ENCODE data around the gene CAMTA1. TPM values are rescaled to one million over a fixed set of nuclear protein-coding genes. Genes with fewer than 3 reads are reported as not detected.

The CAMTA1 gene
- total RNA-seq, 1 donor from 2014 or later, result 99.0 TPM

DNA sequence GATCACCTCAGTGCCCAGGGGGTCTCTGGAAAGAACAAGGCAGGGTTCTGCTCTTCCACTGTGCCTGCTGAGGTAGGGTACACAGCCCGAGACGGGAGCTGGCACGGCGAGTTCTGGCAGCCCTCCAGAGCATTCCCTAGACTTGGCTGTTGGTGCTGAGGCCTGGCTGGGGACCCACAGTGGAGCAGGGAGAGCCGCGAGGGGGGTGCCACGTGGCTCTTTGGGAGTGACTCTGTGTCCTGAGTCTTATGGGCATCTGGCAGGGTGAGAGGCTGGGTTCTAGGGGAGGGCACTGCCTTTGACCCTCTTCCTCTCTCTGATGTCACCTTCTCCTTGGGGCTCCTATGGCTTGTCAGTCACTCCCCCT, 336.4 kb downstream of the CAMTA1 start:
- peaks cover 10% of the 10 kb centered on the region for H3K27me3 Mint-ChIP-seq
- no peaks in the 10 kb centered on the region for H3K9me3 Mint-ChIP-seq (ENCODE audit: low read depth)
- no peak overlapping the region for H3K4me3 Mint-ChIP-seq (ENCODE audit: low read depth)
- no peaks in the 10 kb centered on the region for H3K36me3 Mint-ChIP-seq (ENCODE audit: insufficient read depth)
- H3K27ac Mint-ChIP-seq, result no peak overlapping the region
- TF ChIP-seq, protein P1, sequence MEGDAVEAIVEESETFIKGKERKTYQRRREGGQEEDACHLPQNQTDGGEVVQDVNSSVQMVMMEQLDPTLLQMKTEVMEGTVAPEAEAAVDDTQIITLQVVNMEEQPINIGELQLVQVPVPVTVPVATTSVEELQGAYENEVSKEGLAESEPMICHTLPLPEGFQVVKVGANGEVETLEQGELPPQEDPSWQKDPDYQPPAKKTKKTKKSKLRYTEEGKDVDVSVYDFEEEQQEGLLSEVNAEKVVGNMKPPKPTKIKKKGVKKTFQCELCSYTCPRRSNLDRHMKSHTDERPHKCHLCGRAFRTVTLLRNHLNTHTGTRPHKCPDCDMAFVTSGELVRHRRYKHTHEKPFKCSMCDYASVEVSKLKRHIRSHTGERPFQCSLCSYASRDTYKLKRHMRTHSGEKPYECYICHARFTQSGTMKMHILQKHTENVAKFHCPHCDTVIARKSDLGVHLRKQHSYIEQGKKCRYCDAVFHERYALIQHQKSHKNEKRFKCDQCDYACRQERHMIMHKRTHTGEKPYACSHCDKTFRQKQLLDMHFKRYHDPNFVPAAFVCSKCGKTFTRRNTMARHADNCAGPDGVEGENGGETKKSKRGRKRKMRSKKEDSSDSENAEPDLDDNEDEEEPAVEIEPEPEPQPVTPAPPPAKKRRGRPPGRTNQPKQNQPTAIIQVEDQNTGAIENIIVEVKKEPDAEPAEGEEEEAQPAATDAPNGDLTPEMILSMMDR (IDR thresholded peaks at IDR 0.05; ENCODE audit: unreplicated experiment), result no peak
- DNase-seq (ENCODE audit: low spot score, unreplicated experiment), result no peak
- H3K4me1 Mint-ChIP-seq (ENCODE audit: low read depth), result no peaks in the 10 kb centered on the region

DNA sequence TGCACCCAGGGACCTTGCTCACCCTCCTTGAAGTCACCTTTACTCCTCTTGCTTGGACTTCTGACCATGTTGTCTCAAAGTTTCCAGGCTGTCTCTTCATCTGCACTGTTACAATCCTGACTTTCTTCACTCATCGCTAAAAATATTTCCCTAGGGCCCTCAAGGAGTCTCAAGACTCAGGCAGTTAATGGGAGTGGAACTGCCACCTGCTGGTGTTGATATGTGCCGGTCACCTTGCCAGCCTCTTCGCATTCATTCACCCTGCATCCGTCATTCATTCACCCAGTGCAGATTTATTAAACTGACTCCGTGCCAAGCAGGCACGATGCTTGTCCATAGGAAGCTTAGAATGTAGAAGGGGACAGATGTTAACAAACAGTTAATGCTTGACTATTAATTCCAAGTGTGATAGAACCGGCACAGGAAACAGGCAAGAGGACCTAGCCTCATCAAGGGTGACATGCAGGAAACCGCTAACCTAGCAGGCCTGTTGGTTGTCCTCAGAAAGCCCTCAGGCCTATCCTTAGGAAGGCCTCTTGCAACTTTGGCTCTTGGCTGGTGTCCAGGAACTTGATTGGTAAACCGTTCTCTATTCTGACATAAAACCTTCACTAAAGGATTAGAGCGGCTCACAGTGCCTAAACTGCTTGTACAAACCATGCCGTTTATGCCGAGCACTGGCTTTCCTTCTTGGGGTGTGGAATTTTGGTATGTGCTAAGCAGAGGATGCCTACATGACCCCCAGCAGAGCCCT, 342.2 kb downstream of the CAMTA1 start:
- no peak overlapping the region for H3K27ac Mint-ChIP-seq
- no peaks in the 10 kb centered on the region for H3K36me3 Mint-ChIP-seq (ENCODE audit: insufficient read depth)
- TF ChIP-seq, protein P1 (IDR thresholded peaks at IDR 0.05; ENCODE audit: unreplicated experiment), result no peak
- H3K27me3 Mint-ChIP-seq, result peaks cover 8% of the 10 kb centered on the region
- H3K9me3 Mint-ChIP-seq (ENCODE audit: low read depth), result no peaks in the 10 kb centered on the region
- H3K4me1 Mint-ChIP-seq (ENCODE audit: low read depth), result no peaks in the 10 kb centered on the region
- no peak overlapping the region for H3K4me3 Mint-ChIP-seq (ENCODE audit: low read depth)
- no peak for DNase-seq (ENCODE audit: low spot score, unreplicated experiment)

DNA sequence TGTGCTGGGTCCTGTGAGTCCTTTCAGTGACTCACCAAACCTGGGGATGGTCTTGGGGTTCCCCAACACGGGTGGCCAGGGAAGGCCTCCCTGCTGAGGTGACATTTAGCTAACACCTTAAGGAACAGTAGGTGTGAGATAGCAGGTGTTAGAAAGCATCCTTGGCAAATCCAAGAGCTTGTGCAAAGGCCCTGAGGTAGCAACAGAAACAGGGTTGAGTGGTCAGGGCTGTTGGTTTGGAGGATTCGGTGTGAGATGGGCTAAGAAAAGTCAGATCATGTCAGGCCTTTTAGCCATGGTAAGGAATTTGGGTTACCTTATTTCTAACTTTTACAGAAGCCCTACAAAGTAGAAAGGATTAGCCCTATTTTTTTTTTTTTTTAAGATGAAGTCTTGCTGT, 343.0 kb downstream of the CAMTA1 start:
- TF ChIP-seq, protein P1 (IDR thresholded peaks at IDR 0.05; ENCODE audit: unreplicated experiment), result no peak
- Mint-ChIP-seq H3K4me1 (ENCODE audit: low read depth) (no peaks in the 10 kb centered on the region), H3K27ac (no peak overlapping the region), H3K36me3 (ENCODE audit: insufficient read depth) (no peaks in the 10 kb centered on the region), H3K27me3 (peaks cover 4% of the 10 kb centered on the region), H3K9me3 (ENCODE audit: low read depth) (no peaks in the 10 kb centered on the region), H3K4me3 (ENCODE audit: low read depth) (no peak overlapping the region)
- no peak for DNase-seq (ENCODE audit: low spot score, unreplicated experiment)

DNA sequence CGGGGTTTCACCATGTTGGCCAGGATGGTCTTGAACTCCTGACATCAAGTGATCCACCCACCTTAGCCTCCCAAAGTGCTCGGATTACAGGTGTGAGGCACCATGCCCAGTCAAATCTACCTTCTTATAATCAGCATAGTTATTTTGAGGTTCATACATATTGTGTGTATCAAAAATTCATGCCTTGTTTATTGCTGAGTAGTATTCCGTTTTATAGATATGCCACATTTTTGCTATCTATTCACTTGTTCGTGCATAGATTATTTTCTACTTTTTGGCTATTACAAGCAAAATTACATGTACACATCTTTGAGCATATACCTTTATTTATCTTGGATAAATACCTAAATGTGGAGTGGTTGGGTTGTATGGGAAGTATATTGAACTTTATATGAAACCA, 344.9 kb downstream of the CAMTA1 start:
- H3K27me3 Mint-ChIP-seq, result peaks cover 6% of the 10 kb centered on the region
- TF ChIP-seq, protein P1 (IDR thresholded peaks at IDR 0.05; ENCODE audit: unreplicated experiment), result no peak
- DNase-seq (ENCODE audit: low spot score, unreplicated experiment), result no peak
- no peak overlapping the region for H3K27ac Mint-ChIP-seq
- no peaks in the 10 kb centered on the region for H3K4me1 Mint-ChIP-seq (ENCODE audit: low read depth)
- no peaks in the 10 kb centered on the region for H3K36me3 Mint-ChIP-seq (ENCODE audit: insufficient read depth)
- H3K4me3 Mint-ChIP-seq (ENCODE audit: low read depth), result no peak overlapping the region
- H3K9me3 Mint-ChIP-seq (ENCODE audit: low read depth), result no peaks in the 10 kb centered on the region

DNA sequence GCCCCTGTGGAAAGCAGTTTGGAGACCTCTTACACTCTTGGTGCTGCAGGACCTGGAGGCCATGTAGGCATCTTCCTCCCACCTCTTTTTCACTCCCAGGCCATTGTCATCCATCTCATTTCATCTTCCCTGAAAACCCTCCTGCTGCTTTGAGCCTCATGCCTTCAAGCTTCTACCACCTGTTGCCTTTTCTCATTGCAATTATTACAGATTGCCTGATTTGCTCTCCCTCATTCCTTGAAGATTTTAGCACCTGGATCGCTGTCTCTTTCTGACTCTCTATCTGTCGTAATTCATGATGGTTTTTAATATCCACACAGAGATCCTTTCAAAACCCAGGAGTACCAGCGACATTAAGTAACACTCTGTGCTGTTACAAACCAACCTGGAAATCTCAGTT, 350.2 kb downstream of the CAMTA1 start:
- Mint-ChIP-seq H3K36me3 (ENCODE audit: insufficient read depth) (no peaks in the 10 kb centered on the region), H3K9me3 (ENCODE audit: low read depth) (no peaks in the 10 kb centered on the region), H3K4me3 (ENCODE audit: low read depth) (no peak overlapping the region), H3K27ac (no peak overlapping the region), H3K27me3 (peaks cover 21% of the 10 kb centered on the region), H3K4me1 (ENCODE audit: low read depth) (no peaks in the 10 kb centered on the region)
- TF ChIP-seq, protein P1 (IDR thresholded peaks at IDR 0.05; ENCODE audit: unreplicated experiment), result no peak
- DNase-seq (ENCODE audit: low spot score, unreplicated experiment), result no peak

Measured in progenitor cell of endocrine pancreas (in vitro differentiated cells).